NCI-H2196 treated with DMSO at 0.1 percent for 48 hours (cell line): ENCODE results near the gene SAC3D1.

Experiments used
- DNase-seq: peaks from one replicate; lab custom pipeline; 2025; ENCODE audit not compliant: unreplicated experiment; lab: John Stamatoyannopoulos, UW

SAC3D1 gene

DNA sequence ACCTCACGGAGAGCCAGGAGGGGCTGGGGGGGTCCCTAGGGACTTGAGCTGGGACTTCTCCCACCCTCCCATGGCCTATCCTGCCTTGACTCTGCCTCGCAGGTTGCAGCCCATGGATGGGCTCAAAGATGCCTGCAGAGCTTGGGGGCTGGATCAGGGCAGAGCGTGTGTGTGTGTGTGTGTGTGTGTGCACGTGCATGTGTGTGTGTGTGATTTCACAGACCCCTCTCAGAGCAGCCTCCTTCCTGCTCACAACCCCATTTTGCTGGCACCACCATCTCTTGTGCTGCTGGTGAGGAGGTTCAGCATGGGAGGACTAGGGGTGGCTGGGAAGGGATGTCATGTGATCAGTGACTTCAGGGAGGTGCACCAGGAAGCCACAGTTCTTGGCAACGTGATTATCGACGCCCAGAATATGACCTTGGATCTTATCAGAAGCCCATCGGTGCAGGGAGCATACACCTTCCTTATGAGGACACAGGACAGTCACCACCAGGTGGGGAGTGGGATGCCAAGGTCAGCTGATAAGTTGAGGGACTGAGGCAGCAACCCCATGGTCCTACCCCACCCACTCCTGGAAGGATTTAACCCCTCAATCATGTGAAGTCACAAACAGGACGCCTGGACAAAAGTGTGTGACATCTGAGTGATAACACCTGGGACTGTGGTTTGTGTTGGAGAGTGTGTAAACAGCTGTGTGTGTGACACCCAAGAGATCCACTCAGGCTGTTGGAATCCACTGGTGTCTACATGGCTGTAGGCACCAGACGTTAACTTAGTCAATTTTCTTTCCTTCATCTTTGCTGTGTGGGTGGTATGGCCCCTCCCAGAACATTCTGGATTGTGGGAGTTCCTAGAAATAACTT, 19.2 kb downstream of the SAC3D1 start:
- no peak for DNase-seq

DNA sequence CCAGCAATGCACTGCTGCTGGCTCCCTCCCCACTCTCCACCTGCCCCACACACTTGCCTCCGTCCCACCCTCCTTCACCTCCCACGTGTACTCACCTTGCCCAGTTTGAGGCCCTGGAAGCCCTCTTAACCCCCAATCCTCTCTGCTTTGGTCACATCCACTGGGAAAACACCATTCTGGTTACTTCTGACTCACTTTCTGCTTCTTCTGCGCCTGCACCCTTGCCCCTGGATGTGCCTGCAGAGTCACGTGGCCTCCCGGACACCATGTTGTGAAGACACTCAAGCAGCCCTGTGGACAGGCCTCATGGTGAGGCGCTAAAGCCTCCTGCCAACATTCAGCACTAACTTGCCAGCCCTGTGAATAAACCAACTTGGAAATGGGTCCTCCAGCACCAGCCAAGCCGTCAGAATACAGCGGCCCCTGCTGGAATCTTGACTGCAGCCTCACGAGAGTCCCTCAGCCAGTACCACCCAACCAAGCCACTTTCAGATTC, 20.0 kb downstream of the SAC3D1 start:
- DNase-seq: no peak

DNA sequence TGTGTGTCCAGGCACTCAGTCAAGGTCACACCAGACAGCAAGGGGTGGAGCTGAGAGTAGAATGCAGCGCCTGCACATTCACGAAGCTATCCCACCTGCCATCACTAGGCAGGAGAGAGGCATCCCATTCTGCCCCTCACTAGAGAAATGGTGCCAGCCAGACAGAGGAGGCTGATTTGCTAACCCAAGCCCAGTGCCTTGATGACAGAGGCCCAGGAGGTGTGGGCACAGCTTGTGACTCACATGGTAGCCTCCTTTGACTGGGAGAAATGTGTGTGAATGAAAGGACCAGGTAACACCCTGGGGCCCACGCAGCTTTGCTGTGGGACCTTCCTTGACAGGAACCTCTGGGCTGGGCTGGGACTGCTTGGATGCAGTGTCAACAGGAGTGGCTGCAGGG, 22.5 kb downstream of the SAC3D1 start:
- DNase-seq: no peak

- DNase-seq: no peak
Observed at GRCh38 chr11:65064847-65065240, 23.8 kb downstream of the SAC3D1 start.

DNA sequence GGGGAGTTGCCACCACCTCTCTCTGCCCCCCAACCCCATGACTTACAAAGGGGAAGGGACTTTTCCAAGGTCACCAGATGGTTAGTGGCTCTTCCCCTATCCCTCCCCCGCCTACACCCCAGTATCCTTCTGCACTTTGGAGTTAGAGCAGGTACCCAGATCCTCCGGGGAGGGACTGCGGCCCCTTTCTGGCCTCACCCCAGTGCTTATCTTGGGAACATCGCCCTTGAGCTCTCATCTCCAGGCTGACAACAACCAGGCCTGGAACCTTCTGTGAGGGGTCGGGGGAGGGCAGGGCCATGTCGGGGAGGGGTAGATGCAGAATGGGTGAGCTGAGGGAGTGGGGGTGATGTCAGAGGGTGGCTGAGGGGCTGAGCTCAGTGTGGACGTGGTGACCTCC, 24.8 kb downstream of the SAC3D1 start:
- no peak for DNase-seq

DNA sequence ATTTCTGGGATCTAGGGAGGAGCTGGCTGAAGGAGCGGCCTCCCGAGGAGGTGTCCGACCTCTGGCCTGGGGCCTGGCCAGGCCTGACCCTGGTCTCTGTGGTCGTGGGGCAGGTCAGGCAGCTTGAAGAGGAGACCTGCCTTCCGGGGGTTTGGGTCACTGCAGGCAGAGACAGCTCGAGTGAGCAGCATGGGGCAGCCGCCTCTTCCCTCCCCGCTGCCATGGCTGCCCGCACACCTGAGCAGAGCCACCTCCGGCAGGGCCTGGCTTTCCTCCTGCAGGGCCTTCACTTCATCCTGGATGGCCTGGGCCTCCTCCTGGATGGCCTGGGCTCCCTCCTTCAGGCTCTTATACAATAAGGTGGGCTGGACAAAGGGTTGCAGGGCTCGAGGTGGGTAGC, 25.3 kb downstream of the SAC3D1 start:
- DNase-seq: no peak

- no peak for DNase-seq
Observed at GRCh38 chr11:65066805-65067291, 25.8 kb downstream of the SAC3D1 start.

GRCh38 chr11:65067446-65067845, 26.4 kb downstream of the SAC3D1 start:
- DNase-seq: no peak

GRCh38 chr11:65069217-65069616, 28.2 kb downstream of the SAC3D1 start:
- DNase-seq: no peak

GRCh38 chr11:65071907-65072630, 31.1 kb downstream of the SAC3D1 start:
- no peak for DNase-seq

DNA sequence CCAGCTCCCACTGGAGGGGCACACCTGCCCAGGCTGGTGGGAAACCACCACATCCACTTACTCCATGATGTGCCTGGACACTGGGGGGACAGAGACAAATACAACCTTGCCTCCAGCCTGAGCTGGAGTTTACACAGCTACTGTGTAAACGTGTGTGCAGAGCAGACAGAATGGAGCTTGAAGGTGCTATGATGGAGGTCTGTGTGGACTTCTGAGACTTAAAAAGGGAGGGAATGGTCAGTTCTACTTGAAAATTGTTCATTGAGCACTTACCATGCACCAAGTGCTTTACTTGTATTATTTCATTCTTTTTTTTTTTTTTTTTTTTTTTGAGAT, 31.6 kb downstream of the SAC3D1 start:
- DNase-seq: no peak

GRCh38 chr11:65077451-65077850, 36.4 kb downstream of the SAC3D1 start:
- DNase-seq: no peak

DNA sequence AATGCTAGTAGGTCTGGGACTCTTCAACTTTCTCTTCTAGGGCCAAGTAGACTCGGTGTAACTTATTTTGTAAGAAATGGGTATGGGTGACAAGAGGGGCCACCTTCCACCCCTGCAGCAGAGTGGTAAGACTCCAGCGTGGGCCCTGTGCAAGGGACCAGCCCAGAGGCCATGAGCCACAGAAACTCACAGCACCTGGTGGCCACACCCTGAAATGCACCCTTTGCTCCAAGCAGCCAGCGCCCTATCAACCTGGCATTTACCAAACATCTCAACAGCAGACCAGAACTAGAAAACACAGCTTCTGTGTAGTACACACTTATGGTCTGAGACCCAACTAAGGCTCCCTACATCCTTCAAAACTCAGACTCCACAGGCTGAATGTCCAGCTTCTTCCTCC, 37.1 kb downstream of the SAC3D1 start:
- DNase-seq: no peak

- DNase-seq: no peak
Observed at GRCh38 chr11:65078786-65079342, 37.9 kb downstream of the SAC3D1 start.

GRCh38 chr11:65083134-65083833, 42.3 kb downstream of the SAC3D1 start:
- no peak for DNase-seq

DNA sequence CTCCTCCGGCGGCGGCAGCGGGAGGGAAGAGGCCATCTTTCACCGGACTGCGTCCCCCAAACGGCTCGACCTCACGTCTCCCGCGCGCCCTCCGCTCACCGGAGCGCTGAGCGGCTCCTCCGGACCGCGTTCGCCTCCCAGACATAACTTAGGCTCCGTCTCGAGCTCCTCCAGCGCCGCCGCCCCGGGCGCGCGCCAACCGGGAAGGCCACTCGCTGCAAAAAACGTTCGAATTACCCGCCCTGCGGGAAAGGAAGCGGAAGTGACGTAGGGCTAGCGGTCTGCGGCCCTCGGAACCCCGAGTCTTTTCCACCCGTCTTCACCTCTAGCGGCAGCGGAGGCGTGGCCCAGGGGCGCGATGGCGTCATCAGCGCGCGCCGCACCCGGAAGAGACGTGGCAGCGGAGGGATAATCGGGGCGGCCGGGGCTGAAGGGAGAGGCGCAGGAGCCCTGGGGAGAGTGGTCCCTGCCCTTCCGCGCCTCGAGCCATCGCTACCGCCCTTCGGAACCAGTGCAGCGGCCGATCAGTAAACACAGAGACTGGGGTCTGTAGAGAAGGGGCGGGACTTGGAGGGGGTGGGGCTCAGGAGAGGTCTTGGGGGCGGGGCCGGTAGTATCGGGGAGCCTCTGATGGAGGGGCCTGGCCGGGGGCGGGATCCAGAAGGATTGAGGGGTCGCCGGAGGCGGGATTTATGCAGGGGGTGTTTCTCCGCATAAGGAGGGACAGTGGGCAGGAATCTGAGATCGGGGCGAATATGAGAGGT, 43.0 kb downstream of the SAC3D1 start, which contains the start of the genes CDCA5 and ZFPL1:
CDCA5 (minus strand) TSS at position 207 of the 764 bp plus-strand sequence; CDS start at position 145, 62 bp downstream.
ZFPL1 (plus strand) TSS at position 389 of the 764 bp plus-strand sequence. CDS start 477 bp downstream, outside the sequence.
- DNase-seq: peak; percentile 93

GRCh38 chr11:65084598-65085375, 43.8 kb downstream of the SAC3D1 start:
- no peak for DNase-seq

- DNase-seq: no peak
Observed at GRCh38 chr11:65085446-65085845, 44.4 kb downstream of the SAC3D1 start.

DNA sequence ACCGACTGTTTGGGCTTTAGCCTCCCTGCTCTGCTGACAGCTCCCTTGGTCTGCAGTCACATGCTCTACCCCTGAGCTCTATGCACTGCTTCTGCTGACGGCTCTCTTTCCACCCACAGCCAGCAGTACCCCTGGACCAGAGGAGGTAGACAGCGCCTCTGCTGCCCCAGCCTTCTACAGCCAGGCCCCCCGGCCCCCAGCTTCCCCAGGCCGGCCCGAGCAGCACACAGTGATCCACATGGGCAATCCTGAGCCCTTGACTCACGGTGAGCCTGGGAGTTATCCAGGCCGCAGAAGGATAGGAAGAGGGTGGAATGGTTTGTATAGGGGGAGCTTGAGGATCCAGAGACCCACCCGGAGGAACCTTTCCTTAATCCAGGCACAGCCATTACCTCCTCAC, 45.8 kb downstream of the SAC3D1 start:
- no peak for DNase-seq
